Smooth muscle cell (in vitro differentiated cells): ENCODE measurements around the gene GPR143. TPM values are rescaled to one million over a fixed set of nuclear protein-coding genes. Genes with fewer than 3 reads are reported as not detected.

Experiments
- DNase-seq: peaks from one replicate; lab custom pipeline; 2025; ENCODE audit not compliant: unreplicated experiment; lab: John Stamatoyannopoulos, UW
- H2AFZ ChIP-seq: fragments of 200-600 bp; sonication (generic); 2 replicates; pipeline ENCODE4 v1.6.0; 2016; ENCODE audit warnings: antibody characterized with exemption, low read depth, mild to moderate bottlenecking
- H3F3A ChIP-seq: fragments of 200-600 bp; sonication (generic); 2 replicates; pipeline ENCODE4 v1.6.0; 2017; ENCODE audit warnings: antibody characterized with exemption, low read depth
- H3K27ac ChIP-seq: fragments of 200-600 bp; sonication (generic); 2 replicates; pipeline ENCODE4 v1.5.1; 2016; ENCODE audit warnings: low read depth, mild to moderate bottlenecking
- H3K27me3 ChIP-seq: fragments of 200-600 bp; sonication (generic); 2 replicates; pipeline ENCODE4 v1.6.1; 2016; ENCODE audit warnings: low read depth, mild to moderate bottlenecking
- H3K36me3 ChIP-seq: fragments of 200-600 bp; sonication (generic); 2 replicates; pipeline ENCODE4 v1.5.1; 2016; ENCODE audit warnings: low read depth
- H3K4me1 ChIP-seq: fragments of 200-600 bp; sonication (generic); 2 replicates; pipeline ENCODE4 v1.5.1; 2016; ENCODE audit warnings: low read depth
- H3K4me2 ChIP-seq: fragments of 200-600 bp; sonication (generic); 2 replicates; pipeline ENCODE4 v1.6.0; 2016; ENCODE audit warnings: mild to moderate bottlenecking
- H3K4me3 ChIP-seq: fragments of 200-600 bp; sonication (generic); 2 replicates; pipeline ENCODE4 v1.5.1; 2016; ENCODE audit warnings: mild to moderate bottlenecking
- H3K79me2 ChIP-seq: fragments of 200-600 bp; sonication (generic); 2 replicates; pipeline ENCODE4 v1.6.0; 2016; ENCODE audit warnings: low read depth, mild to moderate bottlenecking
- H3K9ac ChIP-seq: fragments of 200-600 bp; sonication (generic); 2 replicates; pipeline ENCODE4 v1.6.0; 2016; ENCODE audit warnings: low read depth
- H3K9me3 ChIP-seq: fragments of 200-600 bp; sonication (generic); replicated peaks from 2 replicates; pipeline ENCODE4 v1.5.1; 2016; ENCODE audit warnings: low read depth
- H4K20me1 ChIP-seq: fragments of 200-600 bp; sonication (generic); 2 replicates; pipeline ENCODE4 v1.6.0; 2016; ENCODE audit warnings: low read depth
- CTCF ChIP-seq: fragments of 200-600 bp; sonication (generic); IDR thresholded peaks from 2 replicates; pipeline ENCODE4 v1.5.1; 2017; ENCODE audit warnings: borderline replicate concordance, mild to moderate bottlenecking, antibody characterized with exemption; ENCODE audit not compliant: insufficient read depth, poor library complexity, severe bottlenecking
- WGBS: methylation state at CpG from one replicate; pipeline ENCODE4 v1.1.7; 2016; ENCODE audit warnings: low lambda C conversion rate; 5-methylcytosine and 5-hydroxymethylcytosine counted together
- polyA plus RNA-seq: library from polyadenylated mRNA; unstranded; fragments of >200 nt; fragmentation: Nextera tagmentation; extraction: Ambion mirVana; gene quantifications from 2 replicates; pipeline ENCODE4 v1.2.1, GENCODE V29; 2016
- total RNA-seq: library from RNA; depleted of rRNA; stranded (reverse); fragments of >200 nt; gene quantifications from 2 replicates; pipeline ENCODE4 v1.2.3, GENCODE V29; 2014

The GPR143 gene
- total and polyA plus RNA-seq, 2 experiments from 2014 or later, result 0.72 to 1.4 TPM

- H3K4me2 ChIP-seq, result no peak overlapping the region
- no peak overlapping the region for H3K27ac ChIP-seq
- H3K9me3 ChIP-seq, result no peaks in the 10 kb centered on the region
- TF ChIP-seq CTCF, result no peak
- no peak overlapping the region for H3K9ac ChIP-seq
- H3K27me3 ChIP-seq, result no peaks in the 10 kb centered on the region
- no peaks in the 10 kb centered on the region for H3F3A ChIP-seq
- no peak overlapping the region for H2AFZ ChIP-seq
- no peak for DNase-seq
- H3K4me3 ChIP-seq, result no peak overlapping the region
- no peaks in the 10 kb centered on the region for H3K4me1 ChIP-seq
- no peaks in the 10 kb centered on the region for H3K36me3 ChIP-seq
- 51% methylated on average over 6 of the region's 6 CpGs for WGBS
- H4K20me1 ChIP-seq, result no peaks in the 10 kb centered on the region
- H3K79me2 ChIP-seq, result no peaks in the 10 kb centered on the region
These were observed 88.9 kb downstream of the GPR143 start for GRCh38 chrX:9676738-9677097.

- WGBS, result 63% methylated on average over 12 of the region's 13 CpGs
These were observed 89.3 kb downstream of the GPR143 start for GRCh38 chrX:9676306-9676705.

More at GRCh38 chrX:9676306-9676705, 89.3 kb downstream of the GPR143 start:
- H3K36me3 ChIP-seq, result no peaks in the 10 kb centered on the region
- H3K27me3 ChIP-seq, result no peaks in the 10 kb centered on the region
- H4K20me1 ChIP-seq, result no peaks in the 10 kb centered on the region
- H3K9me3 ChIP-seq, result no peaks in the 10 kb centered on the region
- no peak for TF ChIP-seq CTCF
- no peak overlapping the region for H3K4me2 ChIP-seq
- no peak overlapping the region for H3K27ac ChIP-seq
- H3K79me2 ChIP-seq, result no peaks in the 10 kb centered on the region
- no peaks in the 10 kb centered on the region for H3F3A ChIP-seq
- no peak for DNase-seq
- H3K4me1 ChIP-seq, result no peaks in the 10 kb centered on the region
- H3K9ac ChIP-seq, result no peak overlapping the region
- H2AFZ ChIP-seq, result no peak overlapping the region
- no peak overlapping the region for H3K4me3 ChIP-seq

Other genes with a start within 250 kb of the GPR143 start
- gene SHROOM2, start 20.6 kb upstream of the GPR143 start, total RNA-seq, result 6.7 and 8.9 TPM in 2 replicates
- gene SHROOM2, start 20.6 kb upstream of the GPR143 start, polyA plus RNA-seq, result 4.4 and 5.5 TPM in 2 replicates
- gene CLDN34, start 201.5 kb upstream of the GPR143 start, total RNA-seq, result 1.0 TPM in 1 of 2 replicates, not detected in the other
- gene CLDN34, start 201.5 kb upstream of the GPR143 start, polyA plus RNA-seq, result not detected in 2 replicates